K562 (cell line): Measurements from ENCODE around the gene TTLL3. TPM values are rescaled to one million over a fixed set of nuclear protein-coding genes. Genes with fewer than 3 reads are reported as not detected.
A peak's percentile ranks its signal among the peaks of the same experiment; 100 is the strongest.

Experiments
- CTCF ChIP-seq, 3 experiments: IDR thresholded peaks in 2 of 3; conservative IDR thresholded peaks in 1 of 3; 2 replicates each; pipeline ENCODE4 v1.5.1; 2011 to 2012; ENCODE audit warnings: low read length in 3 of 3, mild to moderate bottlenecking in 3 of 3, control low read depth in 2 of 3, improper control_type of control experiment in 1 of 3, inconsistent platforms in 1 of 3, low read depth in 1 of 3, mixed read lengths in 1 of 3, moderate library complexity in 1 of 3; ENCODE audit not compliant: insufficient read depth in 2 of 3
- ELF1 ChIP-seq: fragments of 200-800 bp; sonication (Bioruptor generic); IDR thresholded peaks from 2 replicates; pipeline ENCODE4 v1.6.1; 2016; ENCODE audit warnings: missing genetic modification characterization, missing compliant biosample characterization
- ELK3 ChIP-seq: fragments of 450-650 bp; formaldehyde crosslinking; IDR thresholded peaks from 2 replicates; pipeline ENCODE4 v1.4.0; 2020; ENCODE audit warnings: mild to moderate bottlenecking
- ERF ChIP-seq: fragments of 450-650 bp; formaldehyde crosslinking; IDR thresholded peaks from 2 replicates; pipeline ENCODE4 v1.4.0; 2020; ENCODE audit warnings: mild to moderate bottlenecking, mixed read lengths
- MNT ChIP-seq, 2 experiments: fragments of 450-650 bp; conservative IDR thresholded peaks; 2 replicates each; pipeline ENCODE4 v1.6.1; 2017; ENCODE audit warnings: mild to moderate bottlenecking in 2 of 2, moderate library complexity in 2 of 2
- MXD1 ChIP-seq: fragments of 250-450 bp; sonication (Bioruptor Pico); IDR thresholded peaks from 2 replicates; pipeline ENCODE4 v1.8.0; 2021; ENCODE audit warnings: borderline replicate concordance, mild to moderate bottlenecking, moderate library complexity; ENCODE audit not compliant: poor library complexity, severe bottlenecking
- NRF1 ChIP-seq, 2 experiments: fragments of 450-650 bp; IDR thresholded peaks in 1 of 2; conservative IDR thresholded peaks in 1 of 2; 2 replicates each; pipeline ENCODE4 v1.6.1; 2014; ENCODE audit warnings: mild to moderate bottlenecking in 2 of 2
- PHF20 ChIP-seq: fragments of 450-650 bp; IDR thresholded peaks from 2 replicates; pipeline ENCODE4 v1.6.1; 2018; ENCODE audit not compliant: partially characterized antibody
- SLC30A9 ChIP-seq: fragments of 250-450 bp; sonication (Bioruptor Pico); IDR thresholded peaks from 2 replicates; pipeline ENCODE4 v1.8.0; 2022; ENCODE audit warnings: mild to moderate bottlenecking, moderate library complexity
- SRSF1 ChIP-seq: fragments of 200-400 bp; formaldehyde crosslinking; IDR thresholded peaks from 2 replicates; pipeline ENCODE4 v1.6.1; 2017; ENCODE audit warnings: mild to moderate bottlenecking, low read depth, low read length, moderate library complexity
- TFAP4 ChIP-seq: sonication (generic); formaldehyde crosslinking; IDR thresholded peaks from 2 replicates; pipeline ENCODE4 v1.8.0; 2022; ENCODE audit warnings: missing genetic modification reagents, mild to moderate bottlenecking, moderate library complexity, borderline replicate concordance
- ZMIZ1 ChIP-seq, 2 experiments: fragments of 150-350 bp in 1 of 2; IDR thresholded peaks; 2 replicates each; pipeline ENCODE4 v1.6.1; 2012 to 2016; ENCODE audit warnings: low read depth in 2 of 2, low read length in 2 of 2, mild to moderate bottlenecking in 1 of 2, moderate library complexity in 1 of 2
- ZNF239 ChIP-seq: fragments of 250-450 bp; sonication (Bioruptor Pico); IDR thresholded peaks from 2 replicates; pipeline ENCODE4 v1.4.0; 2020; ENCODE audit warnings: mild to moderate bottlenecking
- ZNF277 ChIP-seq: fragments of 250-450 bp; sonication (Bioruptor Pico); IDR thresholded peaks from 2 replicates; pipeline ENCODE4 v1.8.0; 2022; ENCODE audit warnings: inconsistent platforms, mild to moderate bottlenecking, moderate library complexity, borderline replicate concordance
- ZNF347 ChIP-seq: fragments of 450-650 bp; formaldehyde crosslinking; IDR thresholded peaks from 2 replicates; pipeline ENCODE4 v1.4.0; 2020; ENCODE audit warnings: low read depth, mild to moderate bottlenecking, moderate library complexity
- polyA plus RNA-seq, 8 experiments: library from polyadenylated mRNA; depleted of rRNA in 4 of 8; stranded (reverse) in 5 of 8; unstranded in 3 of 8; fragments of >200 nt; fragmentation: Nextera tagmentation in 2 of 8; fragmentation: Illumina TruSeq in 1 of 8; extraction: Ambion mirVana in 2 of 8; extraction: Trizol in 1 of 8; gene quantifications; 2 replicates each; pipeline versions ENCODE4 v1.2.1 to v1.2.3, GENCODE V29; 2011 to 2014; ENCODE audit warnings: inconsistent platforms in 1 of 8, missing spikeins in 1 of 8
- total RNA-seq, 7 experiments: library from RNA; depleted of rRNA in 6 of 7; stranded (reverse); fragments of >200 nt in 6 of 7; fragmentation: Illumina TruSeq in 2 of 7; extraction: Trizol in 2 of 7; gene quantifications; 2 replicates each; pipeline versions ENCODE4 v1.2.1 to v1.2.3, GENCODE V29; 2011 to 2021; ENCODE audit warnings: low replicate concordance in 1 of 7

TTLL3 gene
- total and polyA plus RNA-seq, 9 of the 15 experiments (the other 6 are each of a cell fraction or from before 2014, with no cell fraction given), result 8.9 to 106 (median 33.2) TPM

GRCh38 chr3:9862391-9863057, 52.5 kb downstream of the TTLL3 start (continued):
- peak; percentile 28 to 58; a peak in 2 of 4 replicates for TF ChIP-seq ZMIZ1 (IDR thresholded peaks at IDR 0.05; ENCODE audit: low read depth in 2 of 2, low read length in 2 of 2)
- no peak for TF ChIP-seq SRSF1
- TF ChIP-seq ZNF239 (CRISPR knock-in tag), result no peak
- peak; percentile 84 to 86 for TF ChIP-seq NRF1 (conservative IDR thresholded peaks at IDR 0.05 in 1 of 2, IDR thresholded peaks at IDR 0.05 in 1 of 2)
- no peak for TF ChIP-seq ELF1 (tag)
- TF ChIP-seq CTCF (IDR thresholded peaks at IDR 0.05 in 2 of 3, conservative IDR thresholded peaks at IDR 0.05 in 1 of 3; ENCODE audit: insufficient read depth in 2 of 3, low read depth in 1 of 3, low read length in 3 of 3), result peak; percentile 68 to 98 (median 95)
- TF ChIP-seq ELK3, result no peak
- 0 out of 2 replicates have a peak, but pooled peaks have one; percentile 32 for TF ChIP-seq ERF
- no peak for TF ChIP-seq SLC30A9 (CRISPR knock-in tag)
- TF ChIP-seq ZNF347 (CRISPR knock-in tag), result no peak
- peak; percentile 83 for TF ChIP-seq PHF20
- peak; percentile 93 for TF ChIP-seq TFAP4 (CRISPR knock-in tag)
- TF ChIP-seq ZNF277 (CRISPR knock-in tag), result no peak
- TF ChIP-seq MNT (conservative IDR thresholded peaks at IDR 0.05), result no peak; a peak in 1 of 4 replicates
- no peak for TF ChIP-seq MXD1 (CRISPR knock-in tag)
